ENCODE data around the gene SPECC1.
A peak's percentile ranks its signal among the peaks of the same experiment; 100 is the strongest.

Gene SPECC1

GRCh38 chr17:20307326-20307910 lies 298.3 kb downstream of the SPECC1 start:
- in situ Hi-C loops (cut with HindIII; ENCODE audit: low sequenced_read_pairs) = no loop called here
- TF ChIP-seq CTCF (IDR thresholded peaks at IDR 0.05; ENCODE audit: low read depth, low read length) = no peak
- DNase-seq (ENCODE audit: low read depth, low spot score) = no peak
- no peak overlapping the region for H3K4me3 ChIP-seq (ENCODE audit: low read depth, low read length)

GRCh38 chr17:20310481-20310880 lies 301.3 kb downstream of the SPECC1 start:
- DNase-seq (ENCODE audit: low read depth, low spot score) = no peak
- H3K4me3 ChIP-seq (ENCODE audit: low read depth, low read length) = no peak overlapping the region
- no peak for TF ChIP-seq CTCF (IDR thresholded peaks at IDR 0.05; ENCODE audit: low read depth, low read length)
- in situ Hi-C loops (cut with HindIII; ENCODE audit: low sequenced_read_pairs) = no loop called here

DNA sequence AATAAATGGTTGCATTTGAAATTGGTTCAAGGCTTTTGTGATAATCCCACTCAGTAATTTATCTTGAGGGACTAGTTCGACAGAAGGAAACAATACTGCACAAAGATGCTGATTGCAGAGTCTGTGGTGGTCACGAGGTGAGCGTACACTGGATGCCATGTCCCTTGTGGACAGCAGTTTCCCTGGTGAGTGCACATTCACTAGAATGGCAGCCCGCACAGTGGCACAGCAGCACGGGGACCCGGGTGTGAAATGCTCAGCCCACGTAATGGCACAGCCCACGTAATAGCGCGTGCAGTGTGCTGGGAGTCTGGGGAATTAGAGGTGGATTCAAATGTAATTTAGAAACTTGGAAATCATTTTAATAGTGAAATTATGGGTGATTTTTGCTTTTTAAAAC lies 304.1 kb downstream of the SPECC1 start:
- no peak overlapping the region for H3K4me3 ChIP-seq (ENCODE audit: low read depth, low read length)
- in situ Hi-C loops (cut with HindIII; ENCODE audit: low sequenced_read_pairs) = no loop called here
- no peak for DNase-seq (ENCODE audit: low read depth, low spot score)
- TF ChIP-seq CTCF (IDR thresholded peaks at IDR 0.05; ENCODE audit: low read depth, low read length) = no peak

- H3K4me3 ChIP-seq (ENCODE audit: low read depth, low read length) = no peak overlapping the region
- no peak for TF ChIP-seq CTCF (IDR thresholded peaks at IDR 0.05; ENCODE audit: low read depth, low read length)
- in situ Hi-C loops (cut with HindIII; ENCODE audit: low sequenced_read_pairs) = no loop called here
- no peak for DNase-seq (ENCODE audit: low read depth, low spot score)
Measured at GRCh38 chr17:20313891-20314290, 304.7 kb downstream of the SPECC1 start.

- no peak for DNase-seq (ENCODE audit: low read depth, low spot score)
- in situ Hi-C loops (cut with HindIII; ENCODE audit: low sequenced_read_pairs) = no loop called here
- no peak overlapping the region for H3K4me3 ChIP-seq (ENCODE audit: low read depth, low read length)
- no peak for TF ChIP-seq CTCF (IDR thresholded peaks at IDR 0.05; ENCODE audit: low read depth, low read length)
Measured at GRCh38 chr17:20314834-20315233, 305.7 kb downstream of the SPECC1 start.

GRCh38 chr17:20315311-20315710 lies 306.2 kb downstream of the SPECC1 start:
- in situ Hi-C loops (cut with HindIII; ENCODE audit: low sequenced_read_pairs) = no loop called here
- no peak for DNase-seq (ENCODE audit: low read depth, low spot score)
- H3K4me3 ChIP-seq (ENCODE audit: low read depth, low read length) = no peak overlapping the region
- TF ChIP-seq CTCF (IDR thresholded peaks at IDR 0.05; ENCODE audit: low read depth, low read length) = no peak

DNA sequence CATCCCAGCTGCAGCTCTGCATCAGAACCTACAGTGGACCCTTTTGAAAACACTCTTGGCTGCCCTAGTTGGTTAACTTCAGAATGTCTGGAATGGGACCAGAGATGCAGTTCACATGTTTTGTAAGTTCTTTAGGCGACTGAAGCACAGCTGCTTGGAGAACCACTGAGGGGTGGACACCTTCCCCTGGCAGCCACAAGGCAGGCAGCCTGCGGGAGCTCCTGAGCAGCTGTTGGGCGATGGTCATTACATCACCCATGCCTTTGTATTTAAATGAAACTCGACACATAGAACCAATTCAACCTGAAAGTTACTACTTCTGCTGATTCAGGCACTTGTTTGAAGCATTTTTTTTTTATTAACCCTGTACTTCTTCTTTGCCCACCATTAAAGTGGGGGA lies 306.7 kb downstream of the SPECC1 start:
- peak; percentile 10 for DNase-seq (ENCODE audit: low read depth, low spot score)
- in situ Hi-C loops (cut with HindIII; ENCODE audit: low sequenced_read_pairs) = no loop called here
- no peak overlapping the region for H3K4me3 ChIP-seq (ENCODE audit: low read depth, low read length)
- TF ChIP-seq CTCF (IDR thresholded peaks at IDR 0.05; ENCODE audit: low read depth, low read length) = no peak

Measured in astrocyte of the spinal cord (primary cell).